Measurements from ENCODE around the gene HOXB3.

The HOXB3 gene

DNA sequence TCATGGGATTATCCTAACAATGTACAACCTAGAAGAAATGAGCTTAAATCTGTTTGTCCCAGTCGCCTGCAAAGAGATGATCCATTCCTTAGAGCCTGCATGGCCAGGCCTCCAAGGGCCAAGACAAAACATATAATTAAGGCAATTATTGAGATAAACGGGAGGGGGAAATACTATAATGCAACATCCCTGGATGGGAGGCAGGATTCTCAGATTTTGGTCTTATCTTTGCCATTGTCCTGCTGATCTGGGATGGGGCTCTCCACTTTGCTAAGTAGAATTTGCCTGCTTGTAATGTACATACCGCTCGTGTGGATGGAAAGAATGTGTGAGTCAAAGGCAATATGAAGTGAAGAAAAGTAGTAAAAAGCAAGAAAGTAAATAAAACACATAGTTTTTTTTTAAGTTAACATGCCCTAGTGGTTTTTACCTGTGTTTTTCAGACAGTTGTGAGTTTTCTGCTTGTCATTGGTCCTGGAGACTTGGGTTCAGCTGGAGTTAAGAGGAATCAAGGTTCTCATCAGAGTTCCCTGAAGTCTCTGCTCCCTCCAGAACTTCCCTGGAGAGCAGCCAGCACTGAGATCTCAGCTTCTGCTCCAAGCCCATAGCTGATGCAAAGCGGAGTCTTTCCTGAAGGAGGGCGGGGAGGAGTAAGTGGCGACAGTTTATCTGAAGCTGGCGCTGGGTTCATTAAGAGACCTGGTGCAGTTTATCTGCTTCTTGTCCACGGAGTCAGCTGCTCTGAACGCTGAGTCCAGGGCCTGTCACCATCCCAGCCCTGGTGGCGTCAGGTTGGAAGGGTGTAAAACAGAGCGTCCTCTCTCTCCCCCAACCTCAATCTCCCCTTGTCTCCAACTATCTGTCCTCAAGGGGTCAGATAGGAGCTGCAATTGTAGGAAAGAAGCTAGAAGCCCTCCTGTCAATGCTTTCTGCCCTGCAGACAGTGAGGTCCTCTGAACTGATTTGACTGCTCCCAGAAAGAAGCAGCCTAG is 89.3 kb downstream of the HOXB3 start:
- no peak for DNase-seq (ENCODE audit: low read depth)

DNA sequence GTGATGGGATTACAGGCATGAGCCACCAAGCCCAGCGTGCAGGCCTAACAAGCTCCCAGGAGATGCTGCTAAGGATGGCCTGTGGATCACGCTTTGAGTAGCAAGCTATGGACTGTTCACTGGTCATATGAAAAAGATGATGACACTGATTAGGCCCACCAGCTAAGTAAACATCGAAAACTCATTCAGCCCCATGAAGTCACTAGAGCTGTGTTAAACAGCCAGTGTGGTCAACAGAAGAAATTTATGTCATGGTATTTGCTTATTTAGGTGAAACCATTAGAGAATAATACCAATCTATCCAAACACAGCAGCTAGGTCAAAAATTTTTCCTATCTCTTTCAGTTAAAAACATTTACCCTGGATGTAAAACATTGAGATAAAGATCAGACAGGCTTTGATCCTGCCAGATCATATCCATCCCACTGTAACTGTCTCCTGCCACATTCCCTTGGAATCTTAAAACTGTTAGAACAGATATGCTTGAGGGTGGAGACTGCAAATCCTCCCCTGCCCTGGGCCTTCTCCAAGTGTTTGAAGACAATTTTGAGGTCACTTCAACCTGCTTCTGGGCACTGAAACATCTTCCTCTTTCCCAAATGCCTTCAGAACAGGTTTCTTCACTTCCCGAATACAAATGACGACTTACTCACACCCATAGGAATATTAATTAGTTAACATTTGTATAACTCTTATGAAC is 90.2 kb downstream of the HOXB3 start:
- DNase-seq (ENCODE audit: low read depth): no peak

GRCh38 chr17:48499248-48499647 is 90.8 kb downstream of the HOXB3 start:
- DNase-seq (ENCODE audit: low read depth): no peak

All from stimulated activated CD8-positive, alpha-beta memory T cell treated with anti-CD3 and anti-CD28 coated beads, Interleukin-12 subunit alpha, Interleukin-12 subunit beta, amount 100 ng/mL, for 1 hour (primary cell).